ENCODE results near the gene UBAC1. TPM values are rescaled to one million over a fixed set of nuclear protein-coding genes. Genes with fewer than 3 reads are reported as not detected.

The UBAC1 gene
- total and polyA plus RNA-seq, 9 of the 15 experiments (the other 6 are each of a cell fraction or from before 2014, with no cell fraction given): 94.0 to 399 (median 228) TPM

GRCh38 chr9:135939351-135940265, 21.6 kb downstream of the UBAC1 start (continued):
- TF ChIP-seq ZNF707 (CRISPR knock-in tag; conservative IDR thresholded peaks at IDR 0.05) (no peak), NCOA4 (IDR thresholded peaks at IDR 0.05; ENCODE audit: partially characterized antibody) (no peak), ZBTB49 (CRISPR knock-in tag; IDR thresholded peaks at IDR 0.05; ENCODE audit: borderline replicate concordance) (no peak), EGR1 (conservative IDR thresholded peaks at IDR 0.05) (peak; percentile 46), TAF15 (IDR thresholded peaks at IDR 0.05; ENCODE audit: low read depth, low read length) (0 out of 2 replicates have a peak, but pooled peaks have one; percentile 43), GMEB1 (CRISPR knock-in tag; IDR thresholded peaks at IDR 0.05) (no peak), NFXL1 (CRISPR knock-in tag; IDR thresholded peaks at IDR 0.05) (no peak), RUNX1 (IDR thresholded peaks at IDR 0.05; ENCODE audit: low read depth) (peak; percentile 45; the same call in 1 of the 2 replicates), CBX8 (IDR thresholded peaks at IDR 0.05; ENCODE audit: borderline replicate concordance, extremely low read depth, low read depth, low read length, poor library complexity, severe bottlenecking) (no peak), MLLT1 (IDR thresholded peaks at IDR 0.05) (peak in 1 of 2 experiments; percentile 92; a peak in 2 of 4 replicates), TFAP4 (CRISPR knock-in tag; IDR thresholded peaks at IDR 0.05; ENCODE audit: borderline replicate concordance) (peak; percentile 37; the same call in 1 of the 2 replicates), ZSCAN32 (CRISPR knock-in tag; IDR thresholded peaks at IDR 0.05) (no peak), ZNF431 (CRISPR knock-in tag; IDR thresholded peaks at IDR 0.05) (0 out of 2 replicates have a peak, but pooled peaks have one; percentile 24)
